A673 (cell line): ENCODE data around the gene TP53I3. TPM values are rescaled to one million over a fixed set of nuclear protein-coding genes. Genes with fewer than 3 reads are reported as not detected.
A peak's percentile ranks its signal among the peaks of the same experiment; 100 is the strongest.

ENCODE experiments used
- BruUV-seq: library from RNA; stranded (reverse); fragments of 400-500 nt; replicated peaks from 2 replicates; lab custom pipeline; 2021; lab: Mats Ljungman, UMichigan
- CTCF ChIA-PET: fragments of 300-600 bp; sonication (Branson Sonifier 250); formaldehyde crosslinking; loops from one replicate; lab custom pipeline; 2022; ENCODE audit warnings: antibody characterized with exemption; lab: Charles Lee
- POLR2A ChIA-PET: fragments of 300-600 bp; sonication (Branson Sonifier 250); formaldehyde crosslinking; loops from one replicate; lab custom pipeline; 2022; ENCODE audit warnings: antibody characterized with exemption; ENCODE audit not compliant: low non-redundant PET; lab: Charles Lee
- DNase-seq: peaks from one replicate; pipeline ENCODE4 v3.0.0-alpha.2; 2015; ENCODE audit warnings: low spot score
- H3K27ac ChIP-seq: fragments of 200-600 bp; sonication (generic); 2 replicates; pipeline ENCODE4 v1.5.1; 2016; ENCODE audit warnings: mixed run types, low read depth, mild to moderate bottlenecking, mixed read lengths, antibody characterized with exemption, low read length; ENCODE audit not compliant: poor library complexity, severe bottlenecking
- H3K27me3 ChIP-seq: fragments of 200-600 bp; sonication (generic); replicated peaks from 2 replicates; pipeline ENCODE4 v1.6.1; 2017; ENCODE audit warnings: mixed run types, low read depth, mild to moderate bottlenecking, mixed read lengths, antibody characterized with exemption, low read length; ENCODE audit not compliant: insufficient read depth, poor library complexity
- H3K36me3 ChIP-seq: fragments of 200-600 bp; sonication (generic); 2 replicates; pipeline ENCODE4 v1.6.1; 2016; ENCODE audit warnings: mixed run types, mild to moderate bottlenecking, mixed read lengths, antibody characterized with exemption, low read length; ENCODE audit not compliant: insufficient read depth, poor library complexity, severe bottlenecking
- H3K4me1 ChIP-seq: fragments of 200-600 bp; sonication (generic); 2 replicates; pipeline ENCODE4 v1.6.1; 2017; ENCODE audit warnings: mixed run types, mild to moderate bottlenecking, mixed read lengths, antibody characterized with exemption, low read length; ENCODE audit not compliant: insufficient read depth, poor library complexity, severe bottlenecking
- H3K4me3 ChIP-seq: fragments of 200-600 bp; sonication (generic); 2 replicates; pipeline ENCODE4 v1.5.1; 2016; ENCODE audit warnings: low read depth, mixed run types, mild to moderate bottlenecking, mixed read lengths, low read length; ENCODE audit not compliant: poor library complexity, severe bottlenecking
- H3K9me3 ChIP-seq: fragments of 200-600 bp; sonication (generic); 2 replicates; pipeline ENCODE4 v1.6.1; 2016; ENCODE audit warnings: mixed run types, low read depth, mild to moderate bottlenecking, mixed read lengths, antibody characterized with exemption, low read length; ENCODE audit not compliant: poor library complexity, severe bottlenecking
- CTCF ChIP-seq: fragments of 300-800, 200-600 bp; sonication (generic); conservative IDR thresholded peaks from 2 replicates; pipeline ENCODE4 v1.5.1; 2017; ENCODE audit warnings: low read depth, mild to moderate bottlenecking, antibody characterized with exemption, low read length, moderate library complexity, mixed read lengths
- EZH2 ChIP-seq: fragments of 200-600 bp; sonication (generic); IDR thresholded peaks from 2 replicates; pipeline ENCODE4 v1.6.1; 2017; ENCODE audit warnings: borderline replicate concordance, low read depth, mild to moderate bottlenecking, mixed read lengths, antibody characterized with exemption, low read length; ENCODE audit not compliant: poor library complexity, severe bottlenecking
- intact Hi-C: fragments of 100-400 bp; cut with micrococcal nuclease; formaldehyde crosslinking; loops from one replicate; pipeline ENCODE4 v1.10.0; 2022; ENCODE audit not compliant: unreplicated experiment
- total RNA-seq: library from RNA; stranded (reverse); gene quantifications from 2 replicates; pipeline ENCODE4 v1.2.3, GENCODE V29; 2021

TP53I3 gene
- total RNA-seq, 1 experiment from 2014 or later = 2.8 TPM

GRCh38 chr2:24052951-24053350 is 31.7 kb downstream of the TP53I3 start:
- CTCF ChIA-PET = no interaction called here

GRCh38 chr2:24051833-24052232 is 32.8 kb downstream of the TP53I3 start:
- intact Hi-C loops = no loop called here
- BruUV-seq = no TSS peak
- no peak overlapping the region for H3K4me3 ChIP-seq
- ChIA-PET POLR2A (no interaction called here), CTCF (no interaction called here)
- TF ChIP-seq CTCF (no peak), EZH2 (no peak)
- no peak for DNase-seq
- H3K27ac ChIP-seq = no peak overlapping the region
- no peaks in the 10 kb centered on the region for H3K36me3 ChIP-seq
- no peaks in the 10 kb centered on the region for H3K27me3 ChIP-seq
- peaks cover 17% of the 10 kb centered on the region for H3K4me1 ChIP-seq
- H3K9me3 ChIP-seq = no peaks in the 10 kb centered on the region

More at GRCh38 chr2:24052951-24053350, 31.7 kb downstream of the TP53I3 start:
- POLR2A ChIA-PET = no interaction called here
- BruUV-seq = no TSS peak
- no peak for TF ChIP-seq EZH2
- TF ChIP-seq CTCF = no peak
- DNase-seq = no peak
- Histone ChIP-seq H3K27me3 (no peaks in the 10 kb centered on the region), H3K36me3 (no peaks in the 10 kb centered on the region), H3K4me1 (peaks cover 13% of the 10 kb centered on the region), H3K4me3 (no peak overlapping the region), H3K9me3 (no peaks in the 10 kb centered on the region), H3K27ac (no peak overlapping the region)
- intact Hi-C loops = no loop called here

- CTCF ChIA-PET = interaction anchor here (0.6 kb wide), 1 partner anchor 27 kb away, joined by 10 read pairs; no protein-coding TSS in a partner anchor
- Histone ChIP-seq H3K27ac (no peak overlapping the region), H3K4me3 (peak overlapping the region; percentile 91), H3K36me3 (no peaks in the 10 kb centered on the region), H3K9me3 (no peaks in the 10 kb centered on the region), H3K4me1 (peaks cover 17% of the 10 kb centered on the region), H3K27me3 (no peaks in the 10 kb centered on the region)
- no peak for TF ChIP-seq CTCF
- no peak for TF ChIP-seq EZH2
- POLR2A ChIA-PET = no interaction called here
- intact Hi-C loops = no loop called here
- peak; percentile 50 for DNase-seq
- no TSS peak for BruUV-seq
Observed at GRCh38 chr2:24050041-24050979, 34.3 kb downstream of the TP53I3 start.
